ENCODE measurements around the gene RABL3.
"Not testable (repeated sequence)": the region's sequence is repeated elsewhere in the genome, so short reads cannot be mapped to it uniquely, and the experiment has no call there.

RABL3 gene

DNA sequence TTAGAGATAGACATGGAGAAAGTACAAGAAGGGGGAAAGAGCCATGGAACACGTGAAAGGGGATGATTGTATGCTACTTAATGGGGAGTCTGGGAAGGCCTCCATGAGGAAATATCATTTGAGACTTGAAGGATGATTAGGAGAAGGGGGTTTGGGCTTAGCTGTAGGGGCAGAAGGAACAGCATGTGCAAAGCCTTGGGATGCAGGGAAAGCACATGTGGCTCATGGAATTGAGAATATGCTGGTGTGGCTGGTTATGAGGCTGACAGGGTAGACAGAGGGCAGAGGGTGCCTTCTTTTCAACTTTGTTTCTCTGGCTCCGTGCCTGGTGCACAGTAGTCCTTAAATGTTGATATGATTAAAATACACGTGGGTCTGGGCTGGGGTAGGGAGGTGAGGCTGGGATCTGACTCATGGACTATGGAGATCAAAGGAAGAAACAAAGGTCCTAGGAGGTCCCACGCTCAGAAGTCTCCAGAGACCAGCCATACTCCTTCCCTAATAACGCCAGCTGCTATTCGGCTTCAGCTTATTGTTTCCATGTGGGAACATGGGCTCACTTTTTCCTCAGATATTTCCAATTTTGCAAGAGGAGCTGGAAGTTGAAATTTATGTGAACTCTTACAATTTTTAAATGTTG lies 1.4 kb upstream of the RABL3 start:
- DNase-seq = peak; percentile 64

DNA sequence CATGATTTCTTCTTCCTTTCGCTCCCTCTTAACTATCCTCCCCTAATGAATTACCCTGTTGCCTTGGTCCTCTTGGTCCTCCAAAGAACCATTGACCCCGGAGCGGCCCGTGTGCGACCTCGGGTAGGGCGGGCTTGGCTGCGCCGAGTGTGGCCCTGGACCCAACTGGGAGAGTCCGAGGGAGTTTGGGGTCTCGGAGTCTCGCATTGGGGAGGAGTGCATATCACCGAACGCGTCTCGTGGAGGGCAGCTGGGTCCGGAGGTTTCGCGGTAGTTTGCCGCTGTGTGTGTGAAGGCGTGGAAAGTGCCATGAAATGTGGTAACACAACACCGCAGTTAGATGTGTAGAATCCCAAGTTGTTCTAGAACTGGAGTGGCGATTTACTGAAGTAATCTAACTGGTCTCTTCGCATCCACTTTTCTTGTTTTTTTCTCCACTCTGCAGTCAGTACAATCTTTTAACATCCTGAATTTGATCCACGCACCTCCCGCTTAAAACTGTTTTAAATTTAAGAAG lies 591 bp upstream of the RABL3 start:
- DNase-seq = peak; percentile 24

DNA sequence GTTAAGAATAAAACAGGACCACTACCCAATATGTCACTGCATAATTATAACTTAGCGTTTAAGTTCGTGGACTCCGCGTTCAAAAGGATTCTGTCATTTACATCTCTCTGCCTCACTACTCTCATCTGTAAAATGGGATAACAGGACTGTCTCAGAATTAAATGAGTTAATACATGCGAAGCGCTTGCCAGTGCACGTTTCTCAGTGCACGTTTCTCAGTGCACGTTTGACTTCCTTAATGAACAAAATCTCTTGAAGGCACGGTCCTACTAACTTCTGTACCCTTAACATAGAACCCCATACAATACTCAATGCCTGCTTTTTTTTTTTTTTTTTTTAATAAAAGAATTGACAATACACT lies 499 bp downstream of the RABL3 start:
- peak; percentile 62 for DNase-seq

DNA sequence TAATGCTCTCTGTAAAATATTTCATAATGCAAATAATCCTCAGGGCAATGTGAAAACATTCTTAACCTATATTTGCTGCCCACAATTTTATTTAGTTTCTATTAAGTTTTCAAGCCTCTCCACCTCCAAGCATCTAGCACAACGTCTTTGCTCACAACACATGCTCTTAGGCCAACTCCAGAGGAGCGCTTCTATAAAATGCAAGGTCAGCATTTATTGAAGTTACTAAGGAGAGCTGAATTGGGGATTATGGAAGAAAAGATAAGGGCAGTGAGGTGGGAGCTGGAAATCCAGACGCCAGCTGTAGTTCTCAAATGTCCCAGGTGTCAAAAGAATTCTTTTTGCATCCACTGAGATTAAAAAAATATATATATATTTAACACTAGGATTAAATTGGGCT lies 996 bp downstream of the RABL3 start:
- DNase-seq = no peak

DNA sequence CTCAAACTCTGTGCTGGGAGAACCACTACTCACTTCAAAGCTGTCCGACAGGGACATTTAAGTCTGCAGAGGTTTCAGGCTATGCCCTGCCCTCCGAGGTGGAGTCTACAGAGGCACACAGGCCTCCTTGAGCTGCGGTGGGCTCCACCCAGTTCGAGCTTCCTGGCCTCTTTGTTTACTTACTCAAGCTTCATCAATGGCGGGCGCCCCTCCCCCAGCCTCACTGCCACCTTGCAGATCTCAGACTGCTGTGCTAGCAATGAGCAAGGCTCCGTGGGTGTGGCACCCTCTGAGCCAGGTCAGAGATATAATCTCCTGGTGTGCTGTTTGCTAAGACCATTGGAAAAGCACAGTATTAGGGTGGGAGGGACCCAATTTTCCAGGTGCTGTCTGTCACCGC lies 4.3 kb downstream of the RABL3 start:
- not testable (repeated sequence) for DNase-seq

- DNase-seq = no peak
Measured at GRCh38 chr3:120730576-120731542, 11.5 kb downstream of the RABL3 start.

DNA sequence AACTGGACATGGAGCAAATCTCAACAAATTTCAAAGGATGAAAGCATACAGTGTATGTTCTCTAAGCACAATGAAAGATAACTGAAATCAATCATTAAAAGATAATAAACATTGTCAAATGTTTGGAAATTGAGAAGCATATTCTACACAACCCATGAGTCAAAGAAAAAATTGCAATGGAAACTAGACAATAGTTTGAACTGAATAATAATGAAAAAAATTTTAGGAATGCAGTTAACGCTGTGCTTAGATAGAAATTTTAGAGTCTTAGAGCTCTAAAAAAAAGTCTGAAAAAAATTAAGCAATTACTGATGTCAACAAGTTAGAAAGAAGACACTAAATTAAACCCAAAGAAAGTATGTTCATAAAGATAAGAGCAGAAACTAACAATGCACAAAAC lies 15.5 kb downstream of the RABL3 start:
- peak; percentile 28 for DNase-seq

GRCh38 chr3:120719167-120719834 lies 23.0 kb downstream of the RABL3 start:
- not testable (repeated sequence) for DNase-seq

- DNase-seq = no peak
Measured at GRCh38 chr3:120713262-120713661, 29.1 kb downstream of the RABL3 start.

GRCh38 chr3:120710369-120710768 lies 31.9 kb downstream of the RABL3 start:
- no peak for DNase-seq

DNA sequence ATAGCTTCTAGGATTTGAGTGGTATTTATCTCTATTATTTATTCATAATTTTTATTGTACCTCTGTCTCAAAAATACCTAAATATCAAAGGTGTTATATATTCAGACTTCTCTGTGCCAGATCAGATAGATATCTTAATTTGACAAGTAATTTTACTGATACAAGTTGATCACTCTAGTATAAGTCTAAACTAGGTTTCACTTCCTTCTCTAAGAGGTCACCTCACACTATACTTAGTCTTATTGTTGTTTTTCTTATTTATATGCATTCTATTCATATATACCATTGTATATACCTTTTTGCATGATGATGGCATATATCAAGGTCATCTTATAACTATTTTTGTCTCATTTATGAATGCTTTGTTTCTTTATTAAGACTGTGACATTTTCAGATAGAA lies 33.9 kb downstream of the RABL3 start:
- no peak for DNase-seq

DNA sequence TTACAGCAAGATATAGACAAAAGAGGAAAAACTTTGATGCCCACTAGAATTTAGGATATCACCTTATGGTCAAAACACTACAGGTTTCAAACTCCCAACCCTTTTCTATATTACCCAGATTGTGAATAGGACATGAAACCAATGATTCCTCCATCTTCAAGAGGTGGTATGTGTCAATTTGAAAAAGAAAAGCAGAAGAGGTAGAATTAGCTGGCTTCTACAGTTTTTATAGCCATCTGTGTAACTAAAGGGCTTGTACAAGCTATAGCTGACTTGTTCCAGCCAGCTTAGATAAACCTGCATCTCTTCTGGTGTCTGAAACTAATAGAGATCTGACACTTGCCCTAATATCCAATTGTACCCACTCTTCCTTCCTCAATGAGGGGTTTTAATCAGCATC lies 35.4 kb downstream of the RABL3 start:
- no peak for DNase-seq

- no peak for DNase-seq
Measured at GRCh38 chr3:120705884-120706582, 36.3 kb downstream of the RABL3 start.

DNA sequence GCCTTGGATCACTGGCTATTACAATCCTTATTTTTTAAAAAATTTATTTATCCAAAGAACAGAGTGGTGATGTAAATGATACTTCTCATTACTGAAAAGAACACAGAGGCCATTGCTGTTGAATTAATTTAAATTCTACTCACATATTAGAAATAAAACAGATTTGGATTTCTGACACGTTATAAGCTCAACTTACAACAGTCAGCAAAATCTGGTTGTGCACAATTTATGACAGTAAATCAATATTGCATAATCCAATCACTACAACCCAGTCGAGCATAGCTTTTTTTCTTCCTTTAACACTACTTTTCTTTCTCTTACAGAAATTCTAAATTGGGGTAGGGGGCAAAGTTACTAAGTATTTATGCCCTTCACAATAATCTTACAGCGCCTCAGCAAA lies 43.0 kb downstream of the RABL3 start:
- DNase-seq = no peak

- DNase-seq = peak; percentile 84
Measured at GRCh38 chr3:120693439-120694171, 48.7 kb downstream of the RABL3 start.

DNA sequence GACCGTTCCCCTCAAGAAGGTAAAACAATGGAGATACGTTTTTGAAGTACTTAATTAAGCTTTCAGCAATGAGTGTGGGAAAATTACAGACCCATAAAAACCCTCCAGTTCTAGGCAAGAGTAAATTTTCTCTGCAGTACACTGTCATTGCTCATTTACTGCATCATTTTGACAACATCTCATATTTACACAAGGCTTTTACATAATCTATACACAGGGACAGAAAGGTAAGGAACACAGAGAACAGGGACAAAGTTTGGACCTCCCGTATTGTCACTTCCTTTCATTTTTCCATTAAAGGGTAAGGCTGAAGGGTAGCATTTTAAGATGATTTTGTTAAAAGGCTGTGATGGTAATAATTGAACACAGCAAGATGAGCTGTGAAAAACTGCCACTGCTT lies 52.9 kb downstream of the RABL3 start:
- no peak for DNase-seq

- DNase-seq = peak; percentile 81
Measured at GRCh38 chr3:120688121-120688520, 54.2 kb downstream of the RABL3 start.

DNA sequence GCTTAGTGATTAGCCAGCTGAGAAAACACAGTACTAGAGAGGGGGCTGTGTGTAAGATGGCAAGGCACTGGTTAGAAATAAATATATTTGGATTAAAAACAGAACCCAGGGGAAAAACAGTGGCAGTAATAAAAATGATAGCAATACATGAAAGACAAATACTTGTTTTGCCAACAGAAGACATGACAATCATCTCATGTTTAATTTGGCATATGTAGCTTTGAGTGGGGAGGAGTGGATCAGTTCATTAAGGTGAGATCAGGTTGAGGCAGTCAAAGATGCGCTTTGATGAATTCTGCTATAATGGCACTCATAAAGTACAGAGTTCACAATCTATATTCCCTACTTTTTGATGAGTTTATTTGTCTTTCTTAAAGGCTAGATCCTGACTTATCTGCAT lies 56.9 kb downstream of the RABL3 start:
- no peak for DNase-seq

DNA sequence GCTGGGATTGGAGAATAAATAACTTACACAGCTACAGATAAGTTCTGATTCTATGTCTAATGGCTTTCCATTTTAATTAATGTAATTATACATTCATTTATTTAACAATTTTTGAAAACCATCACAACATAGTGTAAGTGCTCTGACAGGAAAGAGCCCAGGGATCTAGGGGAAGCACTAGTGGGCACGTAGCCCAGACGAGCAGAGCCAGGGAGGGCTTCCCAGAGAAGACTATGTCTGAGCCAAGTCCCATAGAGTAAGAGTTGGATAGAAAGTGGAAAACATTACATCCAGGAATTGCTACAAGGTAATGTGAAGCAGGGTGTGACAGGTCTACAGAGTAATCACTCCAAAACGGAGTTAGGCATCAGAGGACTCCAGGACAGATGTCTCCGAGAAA lies 57.4 kb downstream of the RABL3 start:
- DNase-seq = no peak

DNA sequence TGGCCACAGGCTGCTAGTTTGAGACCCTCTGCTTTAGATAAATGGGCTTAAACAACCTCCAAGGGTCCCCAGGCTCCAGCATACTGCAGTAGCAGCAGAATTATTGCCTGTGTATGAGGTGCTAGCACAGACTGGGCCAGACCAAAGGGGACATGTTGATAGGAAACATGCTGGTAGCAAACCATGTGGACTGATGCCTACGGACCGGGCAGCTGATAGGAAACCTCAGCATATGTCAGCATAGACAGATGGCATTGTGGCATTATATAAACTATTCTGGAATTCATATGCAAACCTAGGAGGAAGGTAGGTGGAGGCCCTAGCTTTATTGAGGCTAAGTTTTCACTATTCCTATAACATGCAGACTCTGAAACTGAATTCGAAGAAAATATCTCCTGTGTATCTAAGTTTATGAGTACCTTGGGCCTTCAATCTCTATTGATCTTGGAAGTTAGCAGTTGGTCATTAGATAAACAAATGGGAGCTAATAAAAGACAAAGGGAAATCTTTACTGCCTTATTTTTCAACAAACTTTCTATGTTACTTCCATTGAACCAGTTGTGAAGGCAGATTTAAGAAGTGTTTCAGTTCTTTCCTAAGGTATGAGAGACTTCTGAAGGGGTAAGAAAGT lies 58.5 kb downstream of the RABL3 start:
- DNase-seq = no peak

DNA sequence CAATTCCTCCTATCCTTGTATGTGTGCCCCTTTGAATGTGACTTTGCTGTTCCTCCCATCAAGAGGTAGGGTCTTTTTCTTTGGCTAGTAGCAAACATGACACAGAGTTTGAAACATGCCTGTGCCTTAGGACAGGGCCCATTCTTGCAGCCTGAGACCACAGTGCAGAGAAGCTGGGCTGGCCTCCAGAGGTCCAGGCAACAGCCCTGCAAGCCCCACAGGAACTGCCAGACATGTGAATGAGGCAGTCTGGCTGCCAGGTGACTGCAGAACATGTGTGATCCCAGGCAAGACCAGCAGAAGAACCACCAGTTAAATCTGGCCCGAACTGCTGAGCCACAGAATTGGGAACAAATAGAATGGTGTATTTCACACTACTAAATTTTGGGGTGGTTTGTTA lies 59.1 kb downstream of the RABL3 start:
- no peak for DNase-seq

Data from fibroblast of skin of right quadriceps (primary cell).